ENCODE results near the gene TRRAP. TPM values are rescaled to one million over a fixed set of nuclear protein-coding genes. Genes with fewer than 3 reads are reported as not detected.

Gene TRRAP
- total RNA-seq, 6 experiments from 2014 or later, result 26.6 to 35.5 (median 28.7) TPM

DNA sequence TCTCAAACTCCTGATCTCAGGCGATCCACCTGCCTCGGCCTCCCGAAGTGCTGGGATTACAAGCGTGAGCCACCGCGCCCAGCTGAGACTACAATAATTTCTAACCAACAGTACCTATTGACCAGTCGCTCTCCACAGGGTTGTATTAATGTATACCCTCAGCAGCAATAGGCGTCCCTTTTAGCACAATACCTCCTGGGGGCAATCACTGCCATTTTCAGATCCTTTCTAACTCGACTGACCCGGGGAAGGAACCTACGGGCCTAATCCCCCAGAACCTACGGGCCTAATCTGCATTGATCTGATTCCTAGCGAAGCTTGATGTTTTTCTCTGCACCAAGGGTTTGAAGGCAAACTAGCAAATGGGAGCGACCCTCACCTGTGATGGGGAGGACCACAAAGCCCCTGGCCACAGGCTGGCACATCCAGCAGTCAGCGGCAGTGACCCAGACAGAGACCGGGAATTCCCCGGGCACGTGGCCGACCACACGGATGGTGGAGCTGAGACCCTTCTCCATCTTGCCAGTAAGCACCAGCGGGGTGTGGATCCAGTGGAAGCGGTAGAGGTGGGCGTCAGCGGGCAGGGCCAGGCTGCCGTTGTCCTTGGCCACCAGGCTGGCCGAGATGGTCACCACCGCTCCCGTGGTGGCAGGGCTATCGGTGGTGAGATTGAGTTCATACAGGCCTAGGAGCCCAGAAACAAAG, 15.5 kb upstream of the TRRAP start:
- Mint-ChIP-seq H3K36me3 (ENCODE audit: low read depth) (no peaks in the 10 kb centered on the region), H3K27me3 (ENCODE audit: insufficient read depth) (peaks cover 4% of the 10 kb centered on the region), H3K27ac (no peak overlapping the region), H3K9me3 (no peaks in the 10 kb centered on the region), H3K4me1 (ENCODE audit: low read depth) (peaks cover 25% of the 10 kb centered on the region), H3K4me3 (no peak overlapping the region)
- no peak for DNase-seq
- TF ChIP-seq, protein P1, sequence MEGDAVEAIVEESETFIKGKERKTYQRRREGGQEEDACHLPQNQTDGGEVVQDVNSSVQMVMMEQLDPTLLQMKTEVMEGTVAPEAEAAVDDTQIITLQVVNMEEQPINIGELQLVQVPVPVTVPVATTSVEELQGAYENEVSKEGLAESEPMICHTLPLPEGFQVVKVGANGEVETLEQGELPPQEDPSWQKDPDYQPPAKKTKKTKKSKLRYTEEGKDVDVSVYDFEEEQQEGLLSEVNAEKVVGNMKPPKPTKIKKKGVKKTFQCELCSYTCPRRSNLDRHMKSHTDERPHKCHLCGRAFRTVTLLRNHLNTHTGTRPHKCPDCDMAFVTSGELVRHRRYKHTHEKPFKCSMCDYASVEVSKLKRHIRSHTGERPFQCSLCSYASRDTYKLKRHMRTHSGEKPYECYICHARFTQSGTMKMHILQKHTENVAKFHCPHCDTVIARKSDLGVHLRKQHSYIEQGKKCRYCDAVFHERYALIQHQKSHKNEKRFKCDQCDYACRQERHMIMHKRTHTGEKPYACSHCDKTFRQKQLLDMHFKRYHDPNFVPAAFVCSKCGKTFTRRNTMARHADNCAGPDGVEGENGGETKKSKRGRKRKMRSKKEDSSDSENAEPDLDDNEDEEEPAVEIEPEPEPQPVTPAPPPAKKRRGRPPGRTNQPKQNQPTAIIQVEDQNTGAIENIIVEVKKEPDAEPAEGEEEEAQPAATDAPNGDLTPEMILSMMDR (IDR thresholded peaks at IDR 0.05), result no peak

DNA sequence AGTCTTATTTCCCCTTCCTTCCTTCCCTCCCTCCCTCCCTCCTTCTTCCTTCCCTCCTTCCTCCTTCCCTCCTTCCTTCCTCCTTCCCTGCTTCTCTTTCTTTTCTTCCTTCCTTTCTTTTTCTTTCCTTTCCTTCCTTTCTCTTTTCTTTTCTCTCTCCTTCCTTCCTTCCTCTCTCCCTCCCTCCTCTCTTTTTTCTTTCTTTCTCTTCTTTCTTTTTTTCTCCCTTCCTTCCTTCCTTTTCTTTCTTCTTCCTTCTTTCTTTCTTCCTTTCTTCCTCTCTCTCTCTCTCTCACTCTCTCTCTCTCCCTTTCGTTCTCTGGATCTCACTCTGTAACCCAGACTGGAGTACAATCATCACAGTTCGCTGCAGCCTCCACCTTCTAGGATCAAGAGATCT, 14.7 kb upstream of the TRRAP start:
- Mint-ChIP-seq H3K27me3 (ENCODE audit: insufficient read depth) (peaks cover 4% of the 10 kb centered on the region), H3K9me3 (no peaks in the 10 kb centered on the region), H3K27ac (no peak overlapping the region), H3K4me1 (ENCODE audit: low read depth) (peaks cover 25% of the 10 kb centered on the region), H3K4me3 (no peak overlapping the region), H3K36me3 (ENCODE audit: low read depth) (no peaks in the 10 kb centered on the region)
- no peak for DNase-seq
- TF ChIP-seq, protein P1 (IDR thresholded peaks at IDR 0.05), result no peak

DNA sequence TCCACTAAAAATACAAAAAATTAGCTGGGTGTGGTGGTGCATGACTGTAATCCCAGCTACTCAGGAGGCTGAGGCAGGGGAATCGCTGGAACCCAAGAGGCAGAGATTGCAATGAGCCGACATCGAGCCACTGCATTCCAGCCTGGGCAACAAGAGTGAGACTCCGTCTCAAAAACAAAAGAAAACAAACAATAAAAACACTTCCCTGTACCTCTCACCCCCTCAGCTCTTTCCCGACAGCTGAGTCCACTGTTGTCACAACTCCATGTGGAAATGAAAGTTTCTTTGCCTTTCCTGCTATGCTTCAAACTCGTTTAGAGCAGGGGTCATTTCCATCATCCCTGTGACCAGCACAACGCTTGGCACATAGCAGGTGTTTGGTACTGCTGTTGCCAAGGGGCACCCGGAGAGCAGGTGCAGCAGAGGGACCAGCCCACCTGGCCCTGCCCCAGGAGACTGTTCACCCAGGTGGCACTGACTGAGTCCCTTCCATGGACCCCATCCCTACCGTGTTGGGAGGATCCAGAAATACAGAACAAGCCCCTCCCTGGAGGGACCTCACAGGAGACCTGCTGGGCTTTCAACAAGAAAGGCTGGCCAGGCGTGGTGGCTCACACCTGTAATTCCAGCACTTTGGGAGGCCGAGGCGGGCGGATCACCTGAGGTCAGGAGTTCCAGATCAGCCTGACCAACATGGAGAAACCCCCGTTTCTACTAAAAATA, 13.4 kb upstream of the TRRAP start:
- Mint-ChIP-seq H3K9me3 (no peaks in the 10 kb centered on the region), H3K36me3 (ENCODE audit: low read depth) (no peaks in the 10 kb centered on the region), H3K27ac (no peak overlapping the region), H3K4me1 (ENCODE audit: low read depth) (peaks cover 25% of the 10 kb centered on the region), H3K27me3 (ENCODE audit: insufficient read depth) (peaks cover 3% of the 10 kb centered on the region), H3K4me3 (no peak overlapping the region)
- TF ChIP-seq, protein P1 (IDR thresholded peaks at IDR 0.05), result no peak
- DNase-seq, result no peak

DNA sequence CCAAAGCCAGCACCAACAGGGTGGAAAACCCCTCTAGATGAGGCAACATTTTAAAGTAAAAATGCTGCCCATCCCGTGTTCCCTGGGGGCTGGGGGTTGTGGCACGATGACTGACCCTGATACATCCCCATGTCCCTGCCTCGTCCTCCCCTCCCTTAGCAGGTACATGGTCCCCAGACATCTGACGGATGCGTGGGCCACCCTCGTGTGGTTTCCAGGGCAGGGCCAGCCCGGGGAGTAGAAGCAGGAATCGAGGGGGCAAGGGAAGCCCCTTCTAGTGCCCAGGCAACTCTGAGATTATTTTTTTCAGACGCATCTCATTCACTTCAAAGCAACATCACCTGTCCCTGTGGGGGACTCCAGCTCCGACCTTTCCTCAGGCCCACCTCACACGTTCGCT, 12.0 kb upstream of the TRRAP start:
- H3K4me1 Mint-ChIP-seq (ENCODE audit: low read depth), result peaks cover 25% of the 10 kb centered on the region
- H3K27ac Mint-ChIP-seq, result no peak overlapping the region

DNA sequence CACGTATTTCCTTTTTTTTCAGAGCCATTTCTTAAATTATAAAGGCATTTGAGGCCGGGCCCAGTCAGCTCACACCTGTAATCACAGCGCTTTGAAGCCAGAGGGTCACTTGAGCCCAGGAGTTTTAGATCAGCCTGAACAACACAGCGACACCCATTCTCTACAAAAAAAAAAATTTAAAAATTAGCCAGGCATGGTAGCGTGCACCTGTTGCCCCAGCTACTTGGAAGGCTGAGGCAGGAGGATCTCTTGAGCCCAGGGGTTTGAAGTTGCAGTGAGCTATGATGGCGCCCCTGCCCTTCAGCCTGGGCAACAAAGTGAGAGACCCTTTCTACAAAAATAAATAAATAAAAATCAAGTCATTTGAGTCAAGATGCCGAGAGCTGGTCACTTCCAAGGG, 11.6 kb upstream of the TRRAP start:
- no peak for DNase-seq
- Mint-ChIP-seq H3K27me3 (ENCODE audit: insufficient read depth) (peaks cover 4% of the 10 kb centered on the region), H3K9me3 (no peaks in the 10 kb centered on the region), H3K4me1 (ENCODE audit: low read depth) (peaks cover 25% of the 10 kb centered on the region), H3K36me3 (ENCODE audit: low read depth) (no peaks in the 10 kb centered on the region), H3K27ac (no peak overlapping the region), H3K4me3 (no peak overlapping the region)
- TF ChIP-seq, protein P1 (IDR thresholded peaks at IDR 0.05), result no peak

More for the DNA sequence above, 12.0 kb upstream of the TRRAP start:
- TF ChIP-seq, protein P1 (IDR thresholded peaks at IDR 0.05), result no peak
- Mint-ChIP-seq H3K36me3 (ENCODE audit: low read depth) (no peaks in the 10 kb centered on the region), H3K27me3 (ENCODE audit: insufficient read depth) (peaks cover 2% of the 10 kb centered on the region), H3K4me3 (no peak overlapping the region), H3K9me3 (no peaks in the 10 kb centered on the region)
- DNase-seq, result no peak

All from HFFc6 (cell line).